Measurements from ENCODE around the gene NRG3. TPM values are rescaled to one million over a fixed set of nuclear protein-coding genes. Genes with fewer than 3 reads are reported as not detected.

Gene NRG3
- total RNA-seq, 1 experiment from 2014 or later: 0.08 TPM

DNA sequence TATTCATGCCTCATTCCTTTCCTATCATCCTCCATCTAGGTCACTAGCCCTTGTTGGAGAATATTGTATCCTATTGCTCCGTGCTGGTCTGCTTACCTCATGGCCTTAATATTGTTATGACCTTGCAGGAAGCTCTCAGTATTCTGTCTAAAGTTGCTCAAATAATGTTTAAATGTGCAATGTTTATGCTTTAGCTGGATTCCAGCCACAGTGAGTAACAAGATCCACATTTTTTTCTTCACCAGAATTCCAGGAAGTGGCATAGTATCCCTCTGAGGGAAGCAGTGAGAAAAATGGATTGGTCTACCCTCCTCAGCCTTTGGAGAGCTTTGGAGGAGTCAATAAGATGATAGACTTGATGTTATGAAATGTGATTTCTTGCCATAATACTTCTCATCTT lies 402.6 kb downstream of the NRG3 start:
- in situ Hi-C loops (cut with HindIII; ENCODE audit: low pct_unique_long_range_greater_than_20kb, low sequenced_read_pairs): no loop called here
- Histone ChIP-seq H3K4me3 (ENCODE audit: low read depth in 2 of 2, low read length in 2 of 2) (no peak overlapping the region), H3K27ac (ENCODE audit: low read length) (no peak overlapping the region), H3K4me1 (ENCODE audit: control insufficient read depth, insufficient read depth, low read length) (no peaks in the 10 kb centered on the region), H3K9me3 (ENCODE audit: control insufficient read depth, insufficient read depth, low read depth, low read length) (no peaks in the 10 kb centered on the region), H3K27me3 (ENCODE audit: control insufficient read depth, insufficient read depth, low read length) (no peaks in the 10 kb centered on the region), H3K36me3 (ENCODE audit: control insufficient read depth, insufficient read depth, low read length) (no peaks in the 10 kb centered on the region)
- ATAC-seq: no peak
- no peak for DNase-seq (ENCODE audit: low read depth, low spot score)
- no TSS peak for BruUV-seq (replicated peaks)
- TF ChIP-seq TCF7L2 (IDR thresholded peaks at IDR 0.05; ENCODE audit: low read depth, low read length) (no peak), POLR2AphosphoS5 (IDR thresholded peaks at IDR 0.05; ENCODE audit: low read depth, low read length) (no peak), SIN3A (IDR thresholded peaks at IDR 0.05; ENCODE audit: borderline replicate concordance, insufficient read depth, low read depth, low read length) (no peak)
- TF ChIP-seq, protein P1, sequence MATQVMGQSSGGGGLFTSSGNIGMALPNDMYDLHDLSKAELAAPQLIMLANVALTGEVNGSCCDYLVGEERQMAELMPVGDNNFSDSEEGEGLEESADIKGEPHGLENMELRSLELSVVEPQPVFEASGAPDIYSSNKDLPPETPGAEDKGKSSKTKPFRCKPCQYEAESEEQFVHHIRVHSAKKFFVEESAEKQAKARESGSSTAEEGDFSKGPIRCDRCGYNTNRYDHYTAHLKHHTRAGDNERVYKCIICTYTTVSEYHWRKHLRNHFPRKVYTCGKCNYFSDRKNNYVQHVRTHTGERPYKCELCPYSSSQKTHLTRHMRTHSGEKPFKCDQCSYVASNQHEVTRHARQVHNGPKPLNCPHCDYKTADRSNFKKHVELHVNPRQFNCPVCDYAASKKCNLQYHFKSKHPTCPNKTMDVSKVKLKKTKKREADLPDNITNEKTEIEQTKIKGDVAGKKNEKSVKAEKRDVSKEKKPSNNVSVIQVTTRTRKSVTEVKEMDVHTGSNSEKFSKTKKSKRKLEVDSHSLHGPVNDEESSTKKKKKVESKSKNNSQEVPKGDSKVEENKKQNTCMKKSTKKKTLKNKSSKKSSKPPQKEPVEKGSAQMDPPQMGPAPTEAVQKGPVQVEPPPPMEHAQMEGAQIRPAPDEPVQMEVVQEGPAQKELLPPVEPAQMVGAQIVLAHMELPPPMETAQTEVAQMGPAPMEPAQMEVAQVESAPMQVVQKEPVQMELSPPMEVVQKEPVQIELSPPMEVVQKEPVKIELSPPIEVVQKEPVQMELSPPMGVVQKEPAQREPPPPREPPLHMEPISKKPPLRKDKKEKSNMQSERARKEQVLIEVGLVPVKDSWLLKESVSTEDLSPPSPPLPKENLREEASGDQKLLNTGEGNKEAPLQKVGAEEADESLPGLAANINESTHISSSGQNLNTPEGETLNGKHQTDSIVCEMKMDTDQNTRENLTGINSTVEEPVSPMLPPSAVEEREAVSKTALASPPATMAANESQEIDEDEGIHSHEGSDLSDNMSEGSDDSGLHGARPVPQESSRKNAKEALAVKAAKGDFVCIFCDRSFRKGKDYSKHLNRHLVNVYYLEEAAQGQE (IDR thresholded peaks at IDR 0.05; ENCODE audit: insufficient read depth in 1 of 2, low read depth in 2 of 2, low read length in 1 of 2): no peak
- TF ChIP-seq, protein P2, sequence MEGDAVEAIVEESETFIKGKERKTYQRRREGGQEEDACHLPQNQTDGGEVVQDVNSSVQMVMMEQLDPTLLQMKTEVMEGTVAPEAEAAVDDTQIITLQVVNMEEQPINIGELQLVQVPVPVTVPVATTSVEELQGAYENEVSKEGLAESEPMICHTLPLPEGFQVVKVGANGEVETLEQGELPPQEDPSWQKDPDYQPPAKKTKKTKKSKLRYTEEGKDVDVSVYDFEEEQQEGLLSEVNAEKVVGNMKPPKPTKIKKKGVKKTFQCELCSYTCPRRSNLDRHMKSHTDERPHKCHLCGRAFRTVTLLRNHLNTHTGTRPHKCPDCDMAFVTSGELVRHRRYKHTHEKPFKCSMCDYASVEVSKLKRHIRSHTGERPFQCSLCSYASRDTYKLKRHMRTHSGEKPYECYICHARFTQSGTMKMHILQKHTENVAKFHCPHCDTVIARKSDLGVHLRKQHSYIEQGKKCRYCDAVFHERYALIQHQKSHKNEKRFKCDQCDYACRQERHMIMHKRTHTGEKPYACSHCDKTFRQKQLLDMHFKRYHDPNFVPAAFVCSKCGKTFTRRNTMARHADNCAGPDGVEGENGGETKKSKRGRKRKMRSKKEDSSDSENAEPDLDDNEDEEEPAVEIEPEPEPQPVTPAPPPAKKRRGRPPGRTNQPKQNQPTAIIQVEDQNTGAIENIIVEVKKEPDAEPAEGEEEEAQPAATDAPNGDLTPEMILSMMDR (IDR thresholded peaks at IDR 0.05): no peak
- intact Hi-C loops (cut with micrococcal nuclease; ENCODE audit: unreplicated experiment): no loop called here
- POLR2A ChIA-PET: no interaction called here
- CTCF ChIA-PET: no interaction called here

DNA sequence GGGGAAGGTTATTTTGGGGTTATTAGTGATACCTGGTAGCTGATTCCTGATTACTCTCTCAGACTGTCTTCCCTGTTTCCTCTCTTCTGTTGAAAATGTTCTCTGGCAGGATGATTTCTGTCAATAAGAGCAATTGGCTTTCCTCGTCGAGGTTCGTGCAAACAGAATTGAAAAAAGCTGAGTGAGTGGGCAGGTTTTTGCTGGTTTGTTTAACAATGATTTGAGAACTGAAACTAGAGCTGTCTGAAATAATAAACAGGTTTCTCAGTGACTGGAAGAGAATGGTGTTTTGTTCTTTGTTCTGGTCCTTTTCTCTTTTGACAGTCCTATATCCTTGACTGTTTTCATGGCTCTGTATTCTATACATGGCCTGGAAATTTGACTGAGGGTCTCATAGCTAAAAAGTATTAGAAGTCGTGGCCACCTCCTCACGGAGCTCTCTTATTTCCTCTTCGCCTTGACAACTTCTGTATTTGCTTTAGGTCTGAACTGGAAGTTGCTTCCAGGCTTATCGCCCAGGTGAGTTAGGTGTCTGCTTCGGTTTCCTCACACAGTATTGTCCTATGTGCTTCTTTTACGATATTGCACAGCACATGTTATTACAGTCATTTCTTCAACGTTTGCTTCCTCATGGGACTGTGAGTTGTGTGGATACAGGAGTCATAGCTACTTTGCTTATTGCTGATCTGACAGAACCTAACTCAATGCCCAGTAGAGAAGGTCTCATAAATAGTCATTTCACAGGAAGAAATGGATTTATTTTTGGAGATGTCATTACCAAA lies 403.6 kb downstream of the NRG3 start:
- Histone ChIP-seq H3K27me3 (ENCODE audit: control insufficient read depth, insufficient read depth, low read length) (no peaks in the 10 kb centered on the region), H3K4me3 (ENCODE audit: low read depth in 2 of 2, low read length in 2 of 2) (no peak overlapping the region), H3K27ac (ENCODE audit: low read length) (no peak overlapping the region), H3K4me1 (ENCODE audit: control insufficient read depth, insufficient read depth, low read length) (no peaks in the 10 kb centered on the region), H3K36me3 (ENCODE audit: control insufficient read depth, insufficient read depth, low read length) (no peaks in the 10 kb centered on the region), H3K9me3 (ENCODE audit: control insufficient read depth, insufficient read depth, low read depth, low read length) (no peaks in the 10 kb centered on the region)
- ATAC-seq (no peak), DNase-seq (ENCODE audit: low read depth, low spot score) (no peak)
- intact Hi-C loops (cut with micrococcal nuclease; ENCODE audit: unreplicated experiment) (no loop called here), in situ Hi-C loops (cut with HindIII; ENCODE audit: low pct_unique_long_range_greater_than_20kb, low sequenced_read_pairs) (no loop called here)
- BruUV-seq (replicated peaks): no TSS peak
- TF ChIP-seq SIN3A (IDR thresholded peaks at IDR 0.05; ENCODE audit: borderline replicate concordance, insufficient read depth, low read depth, low read length) (no peak), POLR2AphosphoS5 (IDR thresholded peaks at IDR 0.05; ENCODE audit: low read depth, low read length) (no peak), TCF7L2 (IDR thresholded peaks at IDR 0.05; ENCODE audit: low read depth, low read length) (no peak)
- TF ChIP-seq, protein P2 (IDR thresholded peaks at IDR 0.05): no peak
- TF ChIP-seq, protein P1 (IDR thresholded peaks at IDR 0.05; ENCODE audit: insufficient read depth in 1 of 2, low read depth in 2 of 2, low read length in 1 of 2): no peak
- ChIA-PET POLR2A (no interaction called here), CTCF (no interaction called here)

Measured in Panc1 (cell line).